NCI-H774 (cell line): ENCODE results near the gene OR10A4.
"Not testable (repeated sequence)": the region's sequence is repeated elsewhere in the genome, so short reads cannot be mapped to it uniquely, and the experiment has no call there.

Experiments used
- DNase-seq: peaks from one replicate; lab custom pipeline; 2025; lab: John Stamatoyannopoulos, UW

The OR10A4 gene

GRCh38 chr11:6876325-6876724 lies at the start of gene OR10A4:
Gene OR10A4, plus strand, starts transcription at chr11:6876625. Its CDS starts 23 bp downstream, at chr11:6876648.
- no peak for DNase-seq

- no peak for DNase-seq
Observed at GRCh38 chr11:6828103-6828502, 48.3 kb upstream of the OR10A4 start.

DNA sequence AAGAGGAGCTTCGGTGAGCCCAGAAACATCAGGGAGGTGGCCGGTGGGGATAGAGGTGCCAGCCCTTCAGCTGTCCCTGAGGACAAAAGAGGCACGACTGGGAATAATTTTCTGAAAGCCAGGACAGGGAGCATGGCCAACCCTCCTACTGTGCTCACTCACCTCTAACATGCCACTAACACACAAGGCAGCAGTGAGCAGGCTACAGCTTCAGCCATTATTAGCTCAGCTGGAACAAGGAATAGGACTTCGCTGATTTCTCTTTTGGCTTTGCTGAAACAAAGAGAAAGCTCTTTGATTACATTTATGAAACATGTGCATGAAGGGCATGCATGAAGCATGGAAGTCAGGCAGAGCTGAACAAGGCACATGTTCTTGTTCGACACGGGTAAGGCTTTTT lies 43.1 kb upstream of the OR10A4 start:
- no peak for DNase-seq

DNA sequence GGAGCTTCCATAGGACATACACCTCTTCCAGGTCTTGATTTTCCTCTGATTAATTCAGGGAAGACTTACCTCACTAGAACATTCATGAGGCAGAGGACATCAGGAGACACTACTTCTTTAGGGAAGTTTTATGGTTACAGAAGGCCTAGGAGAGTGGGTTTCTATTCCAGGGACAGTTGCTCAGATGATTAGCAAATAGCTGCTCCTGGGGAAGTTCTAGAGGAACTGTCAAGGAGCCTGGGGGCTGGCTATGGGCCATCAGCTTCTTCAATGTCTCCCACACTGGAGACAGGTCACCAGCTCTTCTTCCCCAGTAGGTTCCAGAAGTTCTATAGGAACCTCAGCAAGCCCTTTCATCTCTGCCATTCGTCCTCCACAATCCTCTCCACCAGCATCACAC lies 42.4 kb upstream of the OR10A4 start:
- DNase-seq = no peak

DNA sequence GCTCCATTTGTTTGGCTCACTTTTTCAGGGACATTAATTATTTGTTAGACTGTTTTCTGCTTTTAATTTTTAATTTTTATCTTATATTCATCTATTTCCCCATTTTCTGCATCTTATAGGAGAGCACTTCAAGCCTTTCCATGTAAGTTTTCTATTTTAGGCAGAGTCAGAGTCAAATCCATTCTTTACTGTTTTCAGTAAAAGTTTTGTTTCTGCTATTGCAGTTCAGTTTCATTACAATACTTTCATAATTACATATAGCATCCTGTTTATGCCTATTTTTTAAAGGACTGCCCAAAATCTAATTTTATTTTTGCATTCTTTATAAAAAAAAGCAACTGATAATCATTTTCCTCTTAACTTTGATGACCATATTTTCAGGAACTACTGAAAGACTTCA lies 34.7 kb upstream of the OR10A4 start:
- no peak for DNase-seq

GRCh38 chr11:6843670-6844069 lies 32.8 kb upstream of the OR10A4 start:
- no peak for DNase-seq

- DNase-seq = no peak
Observed at GRCh38 chr11:6844356-6844755, 32.1 kb upstream of the OR10A4 start.

GRCh38 chr11:6845383-6845782 lies 31.0 kb upstream of the OR10A4 start, which contains the start of gene OR10A5:
Gene OR10A5, plus strand, starts transcription at chr11:6845683. Its CDS starts 0 bp downstream, at chr11:6845683.
- no peak for DNase-seq

DNA sequence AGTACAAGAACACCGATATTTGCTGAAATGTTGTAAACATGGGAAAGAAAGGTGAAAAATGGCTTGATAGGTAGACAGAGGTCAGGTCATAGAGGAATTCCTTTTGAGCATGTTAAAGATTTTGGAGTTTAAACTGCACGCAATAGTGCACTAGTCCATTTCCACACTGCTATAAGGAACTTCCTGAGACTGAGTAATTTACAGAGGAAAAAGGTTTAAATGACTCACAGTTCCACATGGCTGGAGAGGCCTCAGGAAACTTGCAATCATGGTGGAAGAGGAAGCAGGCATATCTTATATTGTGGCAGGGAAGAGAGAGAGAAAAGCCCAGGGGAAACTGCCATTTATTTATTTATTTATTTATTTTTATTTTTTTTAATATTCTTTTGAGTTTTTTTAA lies 25.9 kb upstream of the OR10A4 start:
- DNase-seq = no peak

GRCh38 chr11:6854801-6855200 lies 21.6 kb upstream of the OR10A4 start:
- not testable (repeated sequence) for DNase-seq

DNA sequence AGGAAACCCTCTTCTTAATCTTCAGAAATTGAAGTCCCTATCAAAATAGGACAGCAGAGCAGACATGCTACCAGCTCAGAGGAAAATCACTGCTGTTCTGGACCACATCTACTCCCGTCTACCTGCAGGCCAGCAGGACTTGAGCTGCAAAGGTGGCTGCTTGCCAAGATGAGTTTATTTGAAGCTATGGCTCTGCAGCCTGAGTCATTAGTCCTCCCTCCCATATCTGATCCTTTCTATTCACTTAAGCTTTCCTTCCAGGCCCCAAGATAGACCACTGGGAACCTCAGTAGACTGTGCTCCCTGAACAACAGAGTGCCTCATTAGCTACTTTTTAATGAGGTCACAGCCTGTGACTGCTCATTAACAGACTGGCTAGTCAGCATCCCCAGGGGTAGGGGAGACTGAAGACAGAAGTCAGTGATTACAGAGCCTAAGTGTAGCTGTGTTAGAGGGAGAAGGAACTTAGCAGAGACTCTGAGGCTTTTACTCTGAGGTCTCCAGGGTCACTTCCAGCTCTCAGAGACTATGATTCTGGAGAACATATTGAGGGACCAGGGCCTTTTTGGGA lies 20.4 kb upstream of the OR10A4 start:
- no peak for DNase-seq

DNA sequence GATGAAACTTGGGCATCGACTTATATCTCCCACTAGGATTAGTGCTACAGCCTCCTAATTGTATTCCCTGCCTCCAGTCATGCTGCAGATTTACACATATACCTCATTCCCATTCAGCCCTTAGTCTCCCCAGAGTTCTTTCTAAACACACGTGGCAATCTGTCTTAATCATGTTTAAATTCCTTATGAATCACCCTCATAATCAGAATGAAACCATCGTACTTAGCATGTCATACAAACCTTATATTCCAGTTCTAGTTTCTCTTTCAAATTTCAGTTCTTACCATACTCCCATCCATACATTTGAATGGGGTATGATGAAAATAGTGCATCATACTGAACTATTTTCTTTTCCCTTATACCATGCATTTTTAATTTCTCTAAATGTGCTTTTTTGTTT lies 19.6 kb upstream of the OR10A4 start:
- no peak for DNase-seq

- no peak for DNase-seq
Observed at GRCh38 chr11:6862961-6863360, 13.5 kb upstream of the OR10A4 start, which contains the start of gene OR10A2. Gene OR10A2, plus strand, starts transcription at chr11:6863057. Its CDS starts 6,698 bp downstream, at chr11:6869755.

DNA sequence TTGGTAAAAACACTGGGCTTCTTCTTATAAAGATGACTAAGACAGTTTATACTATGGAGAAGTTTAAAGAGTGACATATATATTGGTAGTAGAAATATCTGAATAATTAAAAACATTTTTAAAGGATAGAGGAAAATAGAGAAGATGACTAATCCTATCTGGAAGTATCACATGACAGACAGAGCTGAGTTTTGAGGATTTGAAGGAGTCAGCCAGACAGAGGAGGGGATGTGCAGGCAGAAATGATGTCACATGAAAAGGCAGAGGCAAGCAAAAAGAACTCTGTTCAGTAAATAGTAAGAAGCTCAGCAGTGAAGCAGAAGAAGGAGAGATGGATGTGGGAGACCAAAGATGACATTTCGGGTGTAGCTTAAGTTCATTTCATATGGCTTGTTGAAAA lies 12.0 kb upstream of the OR10A4 start:
- no peak for DNase-seq

- no peak for DNase-seq
Observed at GRCh38 chr11:6871278-6871677, 5.1 kb upstream of the OR10A4 start.

GRCh38 chr11:6875761-6876160 lies 664 bp upstream of the OR10A4 start:
- DNase-seq = no peak

DNA sequence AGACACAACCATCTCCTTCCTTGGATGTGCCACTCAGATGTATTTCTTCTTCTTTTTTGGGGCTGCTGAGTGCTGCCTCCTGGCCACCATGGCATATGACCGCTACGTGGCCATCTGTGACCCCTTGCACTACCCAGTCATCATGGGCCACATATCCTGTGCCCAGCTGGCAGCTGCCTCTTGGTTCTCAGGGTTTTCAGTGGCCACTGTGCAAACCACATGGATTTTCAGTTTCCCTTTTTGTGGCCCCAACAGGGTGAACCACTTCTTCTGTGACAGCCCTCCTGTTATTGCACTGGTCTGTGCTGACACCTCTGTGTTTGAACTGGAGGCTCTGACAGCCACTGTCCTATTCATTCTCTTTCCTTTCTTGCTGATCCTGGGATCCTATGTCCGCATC lies 489 bp downstream of the OR10A4 start:
- no peak for DNase-seq

DNA sequence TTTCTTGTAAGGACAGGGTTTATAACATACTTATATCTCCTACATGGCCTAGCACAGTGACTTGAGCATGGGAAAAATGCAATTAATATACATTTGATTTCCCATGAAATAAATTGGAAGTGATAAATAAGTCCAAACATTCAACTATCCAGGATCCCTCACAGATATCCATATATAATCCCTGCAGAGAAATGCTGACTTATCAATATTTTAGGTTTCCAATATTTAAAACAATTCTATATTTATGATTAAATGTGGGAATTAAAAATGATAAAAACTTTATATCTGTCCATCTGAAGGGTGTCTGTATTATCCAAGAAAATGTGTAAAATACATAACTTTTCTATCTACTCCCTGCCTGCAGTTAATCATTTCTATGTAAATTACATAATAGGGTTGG lies 6.3 kb downstream of the OR10A4 start:
- no peak for DNase-seq

DNA sequence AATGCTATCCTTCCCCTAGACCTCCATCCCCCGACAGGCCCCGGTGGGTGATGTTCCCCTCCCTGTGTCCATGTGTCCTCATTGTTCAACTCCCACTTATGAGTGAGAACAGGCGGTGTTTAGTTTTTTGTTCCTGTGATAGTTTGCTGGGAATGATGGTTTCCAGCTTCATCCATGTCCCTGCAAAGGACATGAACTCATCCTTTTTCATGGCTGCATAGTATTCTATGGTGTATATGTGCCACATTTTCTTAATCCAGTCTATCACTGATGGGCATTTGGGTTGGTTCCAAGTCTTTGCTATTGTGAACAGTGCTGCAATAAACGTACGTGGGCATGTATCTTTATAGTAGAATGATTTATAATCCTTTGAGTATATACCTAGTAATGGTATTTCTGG lies 11.3 kb downstream of the OR10A4 start:
- DNase-seq = not testable (repeated sequence)

DNA sequence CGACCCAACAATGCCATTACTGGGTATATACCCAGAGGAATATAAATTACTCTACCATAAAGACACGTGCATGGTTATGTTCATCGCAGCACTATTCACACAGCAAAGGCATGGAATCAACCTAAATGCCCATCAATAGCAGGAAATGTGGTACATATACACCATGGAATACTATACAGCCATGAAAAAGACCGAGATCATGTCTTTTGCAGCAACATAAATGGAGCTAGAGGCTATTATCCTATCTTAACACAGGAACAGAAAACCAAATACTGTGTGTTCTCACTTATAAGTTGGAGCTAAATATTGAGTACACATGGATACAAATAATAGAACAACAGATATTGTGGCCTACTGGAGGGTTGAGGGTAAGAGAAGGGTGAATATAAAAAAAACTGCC lies 12.4 kb downstream of the OR10A4 start:
- no peak for DNase-seq

DNA sequence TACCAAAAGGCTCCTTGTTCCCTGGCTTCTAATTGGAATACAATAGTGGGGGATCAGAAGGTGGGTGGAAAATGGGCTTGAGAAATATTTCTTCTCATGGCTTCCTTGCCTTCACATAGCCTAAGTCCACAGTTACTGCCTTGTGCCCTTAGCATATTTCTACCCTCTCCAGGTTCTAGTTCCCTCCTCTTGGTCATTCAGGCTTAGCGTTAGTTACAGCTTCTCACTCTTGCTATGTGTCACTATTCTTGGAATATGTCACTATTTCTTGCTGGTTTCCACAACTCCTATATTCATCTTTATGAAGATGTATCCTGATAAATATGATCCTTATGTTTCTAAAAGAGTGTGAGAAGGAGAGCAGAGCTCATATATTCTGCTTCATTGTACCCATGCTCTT lies 13.4 kb downstream of the OR10A4 start:
- no peak for DNase-seq

- DNase-seq = no peak
Observed at GRCh38 chr11:6892400-6892799, 16.0 kb downstream of the OR10A4 start, which contains the start of gene OR2D2. Gene OR2D2, minus strand, starts transcription at chr11:6892500. Its CDS starts 0 bp downstream, at chr11:6892500.

DNA sequence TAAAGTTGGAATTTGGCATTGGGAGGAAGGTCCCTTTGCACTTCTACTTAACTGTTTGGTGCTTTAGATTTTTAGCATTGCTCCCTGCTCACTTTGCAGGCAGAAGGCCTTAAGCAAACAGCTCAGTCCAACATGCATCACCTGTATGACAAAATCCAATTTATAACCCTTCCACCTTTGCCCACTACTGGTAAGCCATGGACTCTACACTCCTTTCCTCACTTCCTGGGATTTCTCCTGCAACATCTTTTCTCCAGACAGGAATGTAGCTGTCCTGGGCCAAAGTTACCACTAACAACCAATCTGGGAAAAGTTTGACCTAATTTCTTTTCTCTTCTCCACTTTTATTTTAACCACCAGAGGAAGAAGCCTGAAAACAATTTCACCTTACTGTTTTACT lies 17.7 kb downstream of the OR10A4 start:
- no peak for DNase-seq

- no peak for DNase-seq
Observed at GRCh38 chr11:6895010-6895409, 18.6 kb downstream of the OR10A4 start.
